GM23338 (cell line): ENCODE measurements around the gene SLC4A2.
A peak's percentile ranks its signal among the peaks of the same experiment; 100 is the strongest.

Experiments used
- CREB1 ChIP-seq: fragments of 250-450 bp; sonication (Bioruptor Pico); IDR thresholded peaks from 2 replicates; pipeline ENCODE4 v1.5.0; 2020; ENCODE audit warnings: low read depth, mild to moderate bottlenecking, moderate library complexity
- CTCF ChIP-seq, 2 experiments: fragments of 200-600 bp in 1 of 2; sonication (generic) in 1 of 2; conservative IDR thresholded peaks; 2 replicates each; pipeline versions ENCODE4 v1.5.1 to v1.6.1; 2016 to 2017; ENCODE audit warnings: antibody characterized with exemption in 2 of 2, low read depth in 2 of 2, mild to moderate bottlenecking in 2 of 2, moderate library complexity in 1 of 2
- EZH2 ChIP-seq: fragments of 200-600 bp; sonication (generic); IDR thresholded peaks from one replicate; pipeline ENCODE4 v1.8.0; 2017; ENCODE audit warnings: antibody characterized with exemption, mild to moderate bottlenecking, low read depth; ENCODE audit not compliant: unreplicated experiment
- EZH2phosphoT487 ChIP-seq: fragments of 200-600 bp; sonication (generic); IDR thresholded peaks from one replicate; pipeline ENCODE4 v1.8.1; 2018; ENCODE audit warnings: antibody characterized with exemption; ENCODE audit not compliant: unreplicated experiment
- JUNB ChIP-seq: IDR thresholded peaks from one replicate; pipeline ENCODE4 v1.6.1; 2016; ENCODE audit warnings: antibody characterized with exemption; ENCODE audit not compliant: unreplicated experiment
- POLR2AphosphoS5 ChIP-seq: IDR thresholded peaks from 2 replicates; pipeline ENCODE4 v1.6.1; 2016; ENCODE audit warnings: antibody characterized with exemption, low read depth
- REST ChIP-seq: IDR thresholded peaks from one replicate; pipeline ENCODE4 v1.6.1; 2018; ENCODE audit warnings: antibody characterized with exemption; ENCODE audit not compliant: unreplicated experiment

GRCh38 chr7:151056283-151056665 lies 3.1 kb upstream of the SLC4A2 start:
- TF ChIP-seq EZH2 (no peak), CTCF (conservative IDR thresholded peaks at IDR 0.05; ENCODE audit: low read depth in 2 of 2) (0 out of 4 replicates have a peak, but pooled peaks of 1 of the 2 experiments have one; percentile 7), REST (no peak), EZH2phosphoT487 (no peak), CREB1 (CRISPR knock-in tag) (no peak), JUNB (no peak), POLR2AphosphoS5 (no peak)
